Osteoblast (primary cell): ENCODE measurements around the gene IL4R. TPM values are rescaled to one million over a fixed set of nuclear protein-coding genes. Genes with fewer than 3 reads are reported as not detected.

Experiments
- DNase-seq: peaks from one replicate; pipeline ENCODE4 v3.0.0; 2011; ENCODE audit warnings: low spot score, mixed read lengths; ENCODE audit not compliant: insufficient read length; ENCODE audit errors: missing footprints
- H2AFZ ChIP-seq: 2 replicates; pipeline ENCODE4 v1.6.0; 2011; ENCODE audit warnings: mild to moderate bottlenecking, low read length
- H3K27ac ChIP-seq: 2 replicates; pipeline ENCODE4 v1.5.1; 2011; ENCODE audit warnings: mild to moderate bottlenecking, low read depth, low read length, moderate library complexity
- H3K27me3 ChIP-seq: 2 replicates; pipeline ENCODE4 v1.6.0; 2012; ENCODE audit warnings: mild to moderate bottlenecking, control low read depth, inconsistent platforms, low read length, moderate library complexity; ENCODE audit not compliant: insufficient read depth
- H3K36me3 ChIP-seq: 2 replicates; pipeline ENCODE4 v1.5.1; 2011; ENCODE audit warnings: mild to moderate bottlenecking, low read length, control low read depth, moderate library complexity; ENCODE audit not compliant: insufficient read depth
- H3K4me1 ChIP-seq: 2 replicates; pipeline ENCODE4 v1.5.1; 2011; ENCODE audit warnings: mild to moderate bottlenecking, low read length, control low read depth, moderate library complexity; ENCODE audit not compliant: insufficient read depth
- H3K4me2 ChIP-seq: 2 replicates; pipeline ENCODE4 v1.6.0; 2011; ENCODE audit warnings: mild to moderate bottlenecking, low read length; ENCODE audit not compliant: insufficient read depth
- H3K4me3 ChIP-seq: fragments of 200-600 bp; sonication (generic); 3 replicates; pipeline ENCODE4 v1.5.1; 2012; ENCODE audit warnings: mild to moderate bottlenecking, low read length, inconsistent platforms; ENCODE audit not compliant: insufficient read depth
- H3K79me2 ChIP-seq: 2 replicates; pipeline ENCODE4 v1.6.0; 2012; ENCODE audit warnings: mild to moderate bottlenecking, low read length, control low read depth, inconsistent platforms; ENCODE audit not compliant: insufficient read depth
- H3K9me3 ChIP-seq: 2 replicates; pipeline ENCODE4 v1.5.1; 2011; ENCODE audit warnings: low read depth, low read length, control low read depth
- H4K20me1 ChIP-seq: 2 replicates; pipeline ENCODE4 v1.6.0; 2012; ENCODE audit warnings: mild to moderate bottlenecking, low read length, control low read depth; ENCODE audit not compliant: insufficient read depth
- CTCF ChIP-seq: IDR thresholded peaks from 2 replicates; pipeline ENCODE4 v1.5.1; 2011; ENCODE audit warnings: mild to moderate bottlenecking, low read depth, low read length, moderate library complexity; ENCODE audit errors: extremely low read depth
- total RNA-seq: library from RNA; depleted of rRNA; stranded (reverse); fragments of >200 nt; gene quantifications from 2 replicates; pipeline ENCODE4 v1.2.3, GENCODE V29; 2012

Gene IL4R
- total RNA-seq, 1 donor: 32.9 TPM

- H3K79me2 ChIP-seq: no peaks in the 10 kb centered on the region
Measured at GRCh38 chr16:27356794-27357193, 43.0 kb downstream of the IL4R start.

GRCh38 chr16:27359051-27359450 is 45.3 kb downstream of the IL4R start:
- H3K27ac ChIP-seq: no peak overlapping the region
- H3K4me3 ChIP-seq: no peak overlapping the region
- DNase-seq: no peak
- TF ChIP-seq CTCF: no peak
- H3K27me3 ChIP-seq: no peaks in the 10 kb centered on the region
- no peaks in the 10 kb centered on the region for H3K9me3 ChIP-seq
- H4K20me1 ChIP-seq: no peaks in the 10 kb centered on the region
- H2AFZ ChIP-seq: no peak overlapping the region
- no peaks in the 10 kb centered on the region for H3K4me1 ChIP-seq
- H3K79me2 ChIP-seq: no peaks in the 10 kb centered on the region
- no peak overlapping the region for H3K4me2 ChIP-seq
- H3K36me3 ChIP-seq: peaks cover 72% of the 10 kb centered on the region

More at GRCh38 chr16:27356794-27357193, 43.0 kb downstream of the IL4R start:
- H3K27me3 ChIP-seq: no peaks in the 10 kb centered on the region
- H3K27ac ChIP-seq: no peak overlapping the region
- no peak for DNase-seq
- no peak overlapping the region for H3K4me3 ChIP-seq
- H2AFZ ChIP-seq: no peak overlapping the region
- TF ChIP-seq CTCF: no peak
- H3K9me3 ChIP-seq: no peaks in the 10 kb centered on the region
- H3K4me1 ChIP-seq: no peaks in the 10 kb centered on the region
- peaks cover 75% of the 10 kb centered on the region for H3K36me3 ChIP-seq
- H4K20me1 ChIP-seq: no peaks in the 10 kb centered on the region
- H3K4me2 ChIP-seq: no peak overlapping the region

- Histone ChIP-seq H3K36me3 (peaks cover 69% of the 10 kb centered on the region), H3K4me2 (no peak overlapping the region), H3K4me1 (no peaks in the 10 kb centered on the region), H3K79me2 (no peaks in the 10 kb centered on the region), H3K27ac (no peak overlapping the region), H4K20me1 (no peaks in the 10 kb centered on the region), H3K4me3 (no peak overlapping the region), H3K27me3 (no peaks in the 10 kb centered on the region), H3K9me3 (no peaks in the 10 kb centered on the region), H2AFZ (no peak overlapping the region)
- no peak for TF ChIP-seq CTCF
- DNase-seq: no peak
Measured at GRCh38 chr16:27359615-27360014, 45.8 kb downstream of the IL4R start.

GRCh38 chr16:27361987-27362386 is 48.2 kb downstream of the IL4R start:
- DNase-seq: no peak
- Histone ChIP-seq H3K27me3 (no peaks in the 10 kb centered on the region), H3K9me3 (no peaks in the 10 kb centered on the region), H3K4me1 (peaks cover 9% of the 10 kb centered on the region), H3K27ac (no peak overlapping the region), H4K20me1 (no peaks in the 10 kb centered on the region), H3K4me3 (no peak overlapping the region), H3K36me3 (peaks cover 50% of the 10 kb centered on the region), H3K4me2 (no peak overlapping the region), H2AFZ (no peak overlapping the region), H3K79me2 (no peaks in the 10 kb centered on the region)
- TF ChIP-seq CTCF: no peak
